T-helper 17 cell (primary cell): ENCODE measurements around the gene RGP1. TPM values are rescaled to one million over a fixed set of nuclear protein-coding genes. Genes with fewer than 3 reads are reported as not detected.

Experiments used
- ATAC-seq: fragments of 150-1000 bp; cut with Tn5 transposase; 2 replicates; pipeline ENCODE4 v1.10.0; 2021; ENCODE audit warnings: mild to moderate bottlenecking, moderate library complexity
- DNase-seq, 3 donors: peaks; one replicate each; pipeline versions ENCODE4 v3.0.0 to v3.0.0-alpha.2; 2020 to 2021
- H3K9me3 ChIP-seq: one replicate; pipeline ENCODE4 v1.7.0; 2013; ENCODE audit warnings: low read length, mild to moderate bottlenecking; ENCODE audit not compliant: control insufficient read depth, poor library complexity, severe bottlenecking
- H3K27ac Mint-ChIP-seq: one replicate; pipeline ENCODE4 v1.8.0; 2022; ENCODE audit warnings: mild to moderate bottlenecking, moderate library complexity, mixed read lengths
- H3K27me3 Mint-ChIP-seq: one replicate; pipeline ENCODE4 v1.8.0; 2022; ENCODE audit warnings: mixed read lengths
- H3K36me3 Mint-ChIP-seq: one replicate; pipeline ENCODE4 v1.8.0; 2022; ENCODE audit warnings: low read depth, mixed read lengths
- H3K4me1 Mint-ChIP-seq: one replicate; pipeline ENCODE4 v1.8.0; 2022; ENCODE audit warnings: mild to moderate bottlenecking, mixed read lengths
- H3K4me3 Mint-ChIP-seq: one replicate; pipeline ENCODE4 v1.8.0; 2022; ENCODE audit warnings: mild to moderate bottlenecking, moderate library complexity, mixed read lengths
- total RNA-seq, 4 donors: library from RNA in 2 of 4; stranded (reverse) in 2 of 4; gene quantifications; one replicate each; pipeline ENCODE4 v1.2.3 and lab custom pipeline; 2022 to 2026

The RGP1 gene
- total RNA-seq, 2 donors from 2014 or later, result 25.5 to 26.5 TPM

- Mint-ChIP-seq H3K36me3 (peaks cover 15% of the 10 kb centered on the region), H3K4me3 (no peak overlapping the region), H3K27ac (peak overlapping the region; percentile 79), H3K4me1 (peaks cover 8% of the 10 kb centered on the region), H3K27me3 (no peaks in the 10 kb centered on the region)
- DNase-seq (no peak), ATAC-seq (no peak)
- H3K9me3 ChIP-seq, result no peaks in the 10 kb centered on the region
Observed at GRCh38 chr9:35713578-35713977, 35.5 kb upstream of the RGP1 start.

- no peak for DNase-seq
- Mint-ChIP-seq H3K27me3 (no peaks in the 10 kb centered on the region), H3K27ac (no peak overlapping the region), H3K4me1 (peaks cover 8% of the 10 kb centered on the region), H3K4me3 (no peak overlapping the region), H3K36me3 (peaks cover 15% of the 10 kb centered on the region)
- H3K9me3 ChIP-seq, result no peaks in the 10 kb centered on the region
- ATAC-seq, result no peak
Observed at GRCh38 chr9:35714123-35714522, 35.0 kb upstream of the RGP1 start.

GRCh38 chr9:35714579-35715252 is 34.4 kb upstream of the RGP1 start:
- Mint-ChIP-seq H3K36me3 (peaks cover 15% of the 10 kb centered on the region), H3K27ac (peak overlapping the region; percentile 16), H3K4me3 (no peak overlapping the region), H3K27me3 (no peaks in the 10 kb centered on the region), H3K4me1 (peaks cover 8% of the 10 kb centered on the region)
- DNase-seq (no peak), ATAC-seq (no peak)
- no peaks in the 10 kb centered on the region for H3K9me3 ChIP-seq

GRCh38 chr9:35716230-35716629 is 32.9 kb upstream of the RGP1 start:
- ATAC-seq, result no peak
- peaks cover 8% of the 10 kb centered on the region for H3K4me1 Mint-ChIP-seq
- DNase-seq, result no peak
- peaks cover 15% of the 10 kb centered on the region for H3K36me3 Mint-ChIP-seq
- no peaks in the 10 kb centered on the region for H3K27me3 Mint-ChIP-seq
- no peaks in the 10 kb centered on the region for H3K9me3 ChIP-seq
- H3K4me3 Mint-ChIP-seq, result no peak overlapping the region
- peak overlapping the region; percentile 63 for H3K27ac Mint-ChIP-seq

- Mint-ChIP-seq H3K4me3 (no peak overlapping the region), H3K36me3 (peaks cover 23% of the 10 kb centered on the region), H3K27me3 (no peaks in the 10 kb centered on the region), H3K27ac (peak overlapping the region; percentile 63), H3K4me1 (peaks cover 10% of the 10 kb centered on the region)
- H3K9me3 ChIP-seq, result no peaks in the 10 kb centered on the region
- ATAC-seq (no peak), DNase-seq (no peak)
Observed at GRCh38 chr9:35717132-35717870, 31.8 kb upstream of the RGP1 start.

- ATAC-seq, result peak; percentile 76
- no peak overlapping the region for H3K4me3 Mint-ChIP-seq
- H3K36me3 Mint-ChIP-seq, result peaks cover 23% of the 10 kb centered on the region
Observed at GRCh38 chr9:35718721-35719511, 30.2 kb upstream of the RGP1 start.

GRCh38 chr9:35719546-35719945 is 29.5 kb upstream of the RGP1 start:
- Mint-ChIP-seq H3K4me1 (peaks cover 11% of the 10 kb centered on the region), H3K4me3 (no peak overlapping the region), H3K36me3 (peaks cover 22% of the 10 kb centered on the region), H3K27ac (peak overlapping the region; percentile 71), H3K27me3 (no peaks in the 10 kb centered on the region)
- DNase-seq, result no peak
- ATAC-seq, result no peak
- H3K9me3 ChIP-seq, result no peaks in the 10 kb centered on the region

More at GRCh38 chr9:35718721-35719511, 30.2 kb upstream of the RGP1 start:
- Mint-ChIP-seq H3K27ac (peak overlapping the region; percentile 71), H3K27me3 (no peaks in the 10 kb centered on the region), H3K4me1 (peaks cover 8% of the 10 kb centered on the region)
- DNase-seq, result no peak
- no peaks in the 10 kb centered on the region for H3K9me3 ChIP-seq

- DNase-seq, result no peak
- no peak for ATAC-seq
- Mint-ChIP-seq H3K4me3 (no peak overlapping the region), H3K36me3 (peaks cover 16% of the 10 kb centered on the region), H3K4me1 (peaks cover 24% of the 10 kb centered on the region), H3K27me3 (no peaks in the 10 kb centered on the region), H3K27ac (no peak overlapping the region)
- H3K9me3 ChIP-seq, result no peaks in the 10 kb centered on the region
Observed at GRCh38 chr9:35723426-35723825, 25.7 kb upstream of the RGP1 start.

- ATAC-seq (no peak), DNase-seq (no peak)
- Mint-ChIP-seq H3K27ac (no peak overlapping the region), H3K27me3 (no peaks in the 10 kb centered on the region), H3K4me3 (no peak overlapping the region), H3K36me3 (peaks cover 16% of the 10 kb centered on the region), H3K4me1 (peaks cover 24% of the 10 kb centered on the region)
- H3K9me3 ChIP-seq, result no peaks in the 10 kb centered on the region
Observed at GRCh38 chr9:35723908-35724307, 25.2 kb upstream of the RGP1 start.

- ATAC-seq, result no peak
- no peak overlapping the region for H3K4me3 Mint-ChIP-seq
- H3K27ac Mint-ChIP-seq, result peak overlapping the region; percentile 84
- peaks cover 17% of the 10 kb centered on the region for H3K36me3 Mint-ChIP-seq
- H3K9me3 ChIP-seq, result no peaks in the 10 kb centered on the region
- H3K4me1 Mint-ChIP-seq, result peaks cover 24% of the 10 kb centered on the region
- no peaks in the 10 kb centered on the region for H3K27me3 Mint-ChIP-seq
- DNase-seq, result no peak
Observed at GRCh38 chr9:35725362-35725761, 23.7 kb upstream of the RGP1 start.

- Mint-ChIP-seq H3K27ac (no peak overlapping the region), H3K27me3 (no peaks in the 10 kb centered on the region), H3K4me1 (peaks cover 23% of the 10 kb centered on the region), H3K36me3 (peaks cover 12% of the 10 kb centered on the region), H3K4me3 (peak overlapping the region; percentile 92)
- DNase-seq, result no peak
- peak; percentile 52 for ATAC-seq
- H3K9me3 ChIP-seq, result no peaks in the 10 kb centered on the region
Observed at GRCh38 chr9:35726931-35727330, 22.2 kb upstream of the RGP1 start.

GRCh38 chr9:35727676-35728040 is 21.4 kb upstream of the RGP1 start:
- no peak overlapping the region for H3K27ac Mint-ChIP-seq
- H3K36me3 Mint-ChIP-seq, result peaks cover 11% of the 10 kb centered on the region
- no peaks in the 10 kb centered on the region for H3K27me3 Mint-ChIP-seq
- no peak for ATAC-seq
- peak overlapping the region; percentile 92 for H3K4me3 Mint-ChIP-seq
- peaks cover 24% of the 10 kb centered on the region for H3K4me1 Mint-ChIP-seq
- DNase-seq, result no peak
- no peaks in the 10 kb centered on the region for H3K9me3 ChIP-seq
